Left kidney (tissue), 8 donors: ENCODE results near the gene C10orf62. TPM values are rescaled to one million over a fixed set of nuclear protein-coding genes. Genes with fewer than 3 reads are reported as not detected.
"Not testable (repeated sequence)": the region's sequence is repeated elsewhere in the genome, so short reads cannot be mapped to it uniquely, and the experiment has no call there.

ENCODE experiments used
- DNase-seq: peaks from one replicate; pipeline ENCODE4 v3.0.0-alpha.2; 2013
- long read RNA-seq, 8 donors: transcript quantifications; one replicate each; lab custom pipeline, GENCODE V29; 2026
- polyA plus RNA-seq: library from polyadenylated mRNA; unstranded; fragments of 120-200 nt; gene quantifications from one replicate; pipeline ENCODE4 v1.2.1, GENCODE V29; 2013; ENCODE audit not compliant: insufficient read length

Gene C10orf62
- 1.1 TPM for polyA plus RNA-seq
- long read RNA-seq, donor 1, partial matches to known transcripts, result 0 of 1 reads
- long read RNA-seq, donor 1, other reads (novel, unspliced or antisense), result 0 of 1 reads
- long read RNA-seq, donor 2, result 0 reads
- long read RNA-seq, donor 3, result 0 reads
- long read RNA-seq, donor 4, partial matches to known transcripts, result 0 of 1 reads
- long read RNA-seq, donor 4, other reads (novel, unspliced or antisense), result 0 of 1 reads
- long read RNA-seq, donor 5, result 0 reads
- long read RNA-seq, donor 6, result 0 reads
- long read RNA-seq, donor 7, partial matches to known transcripts, result 0 of 3 reads
- long read RNA-seq, donor 7, other reads (novel, unspliced or antisense), result 0 of 3 reads
- long read RNA-seq, donor 8, partial matches to known transcripts, result 0 of 1 reads
- long read RNA-seq, donor 8, other reads (novel, unspliced or antisense), result 0 of 1 reads

- DNase-seq, result no peak
Observed at GRCh38 chr10:97589479-97589878, at the start of gene C10orf62. C10orf62 (plus strand) TSS chr10:97589721; CDS start chr10:97589898, 177 bp downstream.

- no peak for DNase-seq
Observed at GRCh38 chr10:97540669-97541500, 48.6 kb upstream of the C10orf62 start.

- DNase-seq, result no peak
Observed at GRCh38 chr10:97542169-97543024, 47.1 kb upstream of the C10orf62 start.

GRCh38 chr10:97543025-97543546, 46.4 kb upstream of the C10orf62 start:
- no peak for DNase-seq

- DNase-seq, result no peak
Observed at GRCh38 chr10:97546456-97547270, 42.9 kb upstream of the C10orf62 start.

GRCh38 chr10:97547271-97547600, 42.3 kb upstream of the C10orf62 start:
- no peak for DNase-seq

- no peak for DNase-seq
Observed at GRCh38 chr10:97547962-97548361, 41.6 kb upstream of the C10orf62 start.

- no peak for DNase-seq
Observed at GRCh38 chr10:97548828-97549455, 40.6 kb upstream of the C10orf62 start.

GRCh38 chr10:97549587-97550322, 39.8 kb upstream of the C10orf62 start:
- DNase-seq, result no peak

GRCh38 chr10:97550336-97551149, 39.0 kb upstream of the C10orf62 start:
- no peak for DNase-seq

- no peak for DNase-seq
Observed at GRCh38 chr10:97551271-97551670, 38.2 kb upstream of the C10orf62 start.

- no peak for DNase-seq
Observed at GRCh38 chr10:97553575-97554031, 35.9 kb upstream of the C10orf62 start.

- not testable (repeated sequence) for DNase-seq
Observed at GRCh38 chr10:97554336-97554735, 35.2 kb upstream of the C10orf62 start.

GRCh38 chr10:97555541-97555940, 34.0 kb upstream of the C10orf62 start:
- not testable (repeated sequence) for DNase-seq

- DNase-seq, result not testable (repeated sequence)
Observed at GRCh38 chr10:97560731-97561381, 28.7 kb upstream of the C10orf62 start.

GRCh38 chr10:97561386-97562077, 28.0 kb upstream of the C10orf62 start:
- not testable (repeated sequence) for DNase-seq

- DNase-seq, result not testable (repeated sequence)
Observed at GRCh38 chr10:97562329-97562728, 27.2 kb upstream of the C10orf62 start.

- no peak for DNase-seq
Observed at GRCh38 chr10:97563337-97563736, 26.2 kb upstream of the C10orf62 start.
